Measurements from ENCODE around the gene TNNT3. TPM values are rescaled to one million over a fixed set of nuclear protein-coding genes. Genes with fewer than 3 reads are reported as not detected.

TNNT3 gene
- total RNA-seq, 3 donors from 2014 or later = 3.5 to 8.2 (median 3.6) TPM

GRCh38 chr11:1926156-1927025 lies 6.9 kb downstream of the TNNT3 start:
- intact Hi-C loops (cut with DNase I; ENCODE audit: low total_unique reads) = no loop called here
- Histone ChIP-seq H3K4me1 (no peaks in the 10 kb centered on the region), H3K9me3 (no peaks in the 10 kb centered on the region), H3K27me3 (no peaks in the 10 kb centered on the region), H3K36me3 (no peaks in the 10 kb centered on the region), H3K27ac (peak overlapping the region in 1 of 2 donors; percentile 72), H3K4me3 (no peak overlapping the region)
- TF ChIP-seq CTCF (IDR thresholded peaks at IDR 0.05) (no peak), POLR2A (IDR thresholded peaks at IDR 0.05) (no peak), POLR2AphosphoS5 (IDR thresholded peaks at IDR 0.05) (no peak)
- no peak for DNase-seq (ENCODE audit: low spot score in 2 of 2)

GRCh38 chr11:1927026-1927847 lies 7.7 kb downstream of the TNNT3 start:
- Histone ChIP-seq H3K4me3 (peak overlapping the region in 1 of 3 donors; percentile 11), H3K36me3 (no peaks in the 10 kb centered on the region), H3K27me3 (no peaks in the 10 kb centered on the region), H3K4me1 (no peaks in the 10 kb centered on the region), H3K27ac (peak overlapping the region in 1 of 2 donors; percentile 72), H3K9me3 (no peaks in the 10 kb centered on the region)
- TF ChIP-seq POLR2AphosphoS5 (IDR thresholded peaks at IDR 0.05) = no peak
- TF ChIP-seq CTCF (IDR thresholded peaks at IDR 0.05) = no peak
- no peak for TF ChIP-seq POLR2A (IDR thresholded peaks at IDR 0.05)
- no peak for DNase-seq (ENCODE audit: low spot score in 2 of 2)
- intact Hi-C loops (cut with DNase I; ENCODE audit: low total_unique reads) = no loop called here

- no peaks in the 10 kb centered on the region for H3K36me3 ChIP-seq
- H3K27me3 ChIP-seq = no peaks in the 10 kb centered on the region
- no peaks in the 10 kb centered on the region for H3K4me1 ChIP-seq
- peak overlapping the region in 1 of 3 donors; percentile 11 for H3K4me3 ChIP-seq
- intact Hi-C loops (cut with DNase I; ENCODE audit: low total_unique reads) = no loop called here
- DNase-seq (ENCODE audit: low spot score in 2 of 2) = no peak
- no peaks in the 10 kb centered on the region for H3K9me3 ChIP-seq
- no peak for TF ChIP-seq POLR2A (IDR thresholded peaks at IDR 0.05)
- TF ChIP-seq CTCF (IDR thresholded peaks at IDR 0.05) = no peak
- TF ChIP-seq POLR2AphosphoS5 (IDR thresholded peaks at IDR 0.05) = no peak
- peak overlapping the region in 1 of 2 donors; percentile 72 for H3K27ac ChIP-seq
Observed at GRCh38 chr11:1927848-1928469, 8.5 kb downstream of the TNNT3 start.

- Histone ChIP-seq H3K27ac (peak overlapping the region in 1 of 2 donors; percentile 72), H3K9me3 (no peaks in the 10 kb centered on the region), H3K4me1 (no peaks in the 10 kb centered on the region), H3K36me3 (no peaks in the 10 kb centered on the region), H3K4me3 (no peak overlapping the region), H3K27me3 (no peaks in the 10 kb centered on the region)
- TF ChIP-seq POLR2AphosphoS5 (IDR thresholded peaks at IDR 0.05) (no peak), POLR2A (IDR thresholded peaks at IDR 0.05) (no peak), CTCF (IDR thresholded peaks at IDR 0.05) (no peak)
- no peak for DNase-seq (ENCODE audit: low spot score in 2 of 2)
- intact Hi-C loops (cut with DNase I; ENCODE audit: low total_unique reads) = no loop called here
Observed at GRCh38 chr11:1928470-1928890, 9.0 kb downstream of the TNNT3 start.
